NB4 (cell line): ENCODE data around the gene GOLGA6C.

Source experiments
- MYC ChIP-seq: IDR thresholded peaks from 2 replicates; pipeline ENCODE4 v1.6.1; 2011; ENCODE audit warnings: low read depth, low read length
- POLR2A ChIP-seq: IDR thresholded peaks from 2 replicates; pipeline ENCODE4 v1.6.1; 2011; ENCODE audit warnings: mild to moderate bottlenecking; ENCODE audit not compliant: insufficient read length; ENCODE audit errors: extremely low read depth
- TF ChIP-seq, protein P1 (sequence below): IDR thresholded peaks from one replicate; pipeline ENCODE4 v1.5.1; 2012; ENCODE audit warnings: low read depth, low read length
- TF ChIP-seq, protein P2 (sequence below): IDR thresholded peaks from 2 replicates; pipeline ENCODE4 v1.6.1; 2011; ENCODE audit warnings: low read depth, low read length

DNA sequence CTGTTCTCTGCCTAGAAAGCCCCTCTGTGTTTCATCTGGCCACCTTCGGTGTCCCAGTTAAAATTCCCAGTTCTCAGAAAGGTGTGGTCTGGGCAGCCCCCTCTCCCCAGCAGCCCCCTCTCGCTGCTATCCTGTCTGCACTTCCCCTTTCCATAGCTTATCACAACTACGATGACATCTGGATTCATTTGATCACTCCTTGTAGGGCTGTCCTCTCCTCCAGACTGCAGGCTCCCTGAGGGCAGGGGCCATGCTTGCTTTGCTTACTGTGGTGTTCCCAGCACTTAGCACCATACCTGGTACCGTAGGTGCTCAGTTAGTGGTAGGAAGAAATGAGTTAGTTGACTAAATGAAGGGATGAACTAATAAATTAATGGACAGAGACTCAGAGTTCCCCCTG is 26.3 kb upstream of the GOLGA6C start:
- TF ChIP-seq POLR2A (no peak), MYC (no peak)
- TF ChIP-seq, protein P1, sequence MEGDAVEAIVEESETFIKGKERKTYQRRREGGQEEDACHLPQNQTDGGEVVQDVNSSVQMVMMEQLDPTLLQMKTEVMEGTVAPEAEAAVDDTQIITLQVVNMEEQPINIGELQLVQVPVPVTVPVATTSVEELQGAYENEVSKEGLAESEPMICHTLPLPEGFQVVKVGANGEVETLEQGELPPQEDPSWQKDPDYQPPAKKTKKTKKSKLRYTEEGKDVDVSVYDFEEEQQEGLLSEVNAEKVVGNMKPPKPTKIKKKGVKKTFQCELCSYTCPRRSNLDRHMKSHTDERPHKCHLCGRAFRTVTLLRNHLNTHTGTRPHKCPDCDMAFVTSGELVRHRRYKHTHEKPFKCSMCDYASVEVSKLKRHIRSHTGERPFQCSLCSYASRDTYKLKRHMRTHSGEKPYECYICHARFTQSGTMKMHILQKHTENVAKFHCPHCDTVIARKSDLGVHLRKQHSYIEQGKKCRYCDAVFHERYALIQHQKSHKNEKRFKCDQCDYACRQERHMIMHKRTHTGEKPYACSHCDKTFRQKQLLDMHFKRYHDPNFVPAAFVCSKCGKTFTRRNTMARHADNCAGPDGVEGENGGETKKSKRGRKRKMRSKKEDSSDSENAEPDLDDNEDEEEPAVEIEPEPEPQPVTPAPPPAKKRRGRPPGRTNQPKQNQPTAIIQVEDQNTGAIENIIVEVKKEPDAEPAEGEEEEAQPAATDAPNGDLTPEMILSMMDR: no peak
- TF ChIP-seq, protein P2, sequence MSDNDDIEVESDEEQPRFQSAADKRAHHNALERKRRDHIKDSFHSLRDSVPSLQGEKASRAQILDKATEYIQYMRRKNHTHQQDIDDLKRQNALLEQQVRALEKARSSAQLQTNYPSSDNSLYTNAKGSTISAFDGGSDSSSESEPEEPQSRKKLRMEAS: no peak
